ENCODE data around the gene SPAG9.

- TF ChIP-seq, protein P1, sequence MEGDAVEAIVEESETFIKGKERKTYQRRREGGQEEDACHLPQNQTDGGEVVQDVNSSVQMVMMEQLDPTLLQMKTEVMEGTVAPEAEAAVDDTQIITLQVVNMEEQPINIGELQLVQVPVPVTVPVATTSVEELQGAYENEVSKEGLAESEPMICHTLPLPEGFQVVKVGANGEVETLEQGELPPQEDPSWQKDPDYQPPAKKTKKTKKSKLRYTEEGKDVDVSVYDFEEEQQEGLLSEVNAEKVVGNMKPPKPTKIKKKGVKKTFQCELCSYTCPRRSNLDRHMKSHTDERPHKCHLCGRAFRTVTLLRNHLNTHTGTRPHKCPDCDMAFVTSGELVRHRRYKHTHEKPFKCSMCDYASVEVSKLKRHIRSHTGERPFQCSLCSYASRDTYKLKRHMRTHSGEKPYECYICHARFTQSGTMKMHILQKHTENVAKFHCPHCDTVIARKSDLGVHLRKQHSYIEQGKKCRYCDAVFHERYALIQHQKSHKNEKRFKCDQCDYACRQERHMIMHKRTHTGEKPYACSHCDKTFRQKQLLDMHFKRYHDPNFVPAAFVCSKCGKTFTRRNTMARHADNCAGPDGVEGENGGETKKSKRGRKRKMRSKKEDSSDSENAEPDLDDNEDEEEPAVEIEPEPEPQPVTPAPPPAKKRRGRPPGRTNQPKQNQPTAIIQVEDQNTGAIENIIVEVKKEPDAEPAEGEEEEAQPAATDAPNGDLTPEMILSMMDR (IDR thresholded peaks at IDR 0.05): no peak
- no peak for TF ChIP-seq ZFX (IDR thresholded peaks at IDR 0.05; ENCODE audit: borderline replicate concordance)
These were observed 12.3 kb upstream of the SPAG9 start for GRCh38 chr17:51132964-51133319.
